ENCODE data around the gene FAM163A. TPM values are rescaled to one million over a fixed set of nuclear protein-coding genes. Genes with fewer than 3 reads are reported as not detected.

Gene FAM163A
- total and polyA plus RNA-seq, 12 donors: 0.34 to 7.0 (median 2.6) TPM; not detected in 4

- Histone ChIP-seq H3K27ac (peak overlapping the region in 1 of 5 donors; percentile 35), H3K36me3 (replicated peaks in 1 of 2) (no peaks in the 10 kb centered on the region), H3K9me3 (replicated peaks in 1 of 3) (no peaks in the 10 kb centered on the region), H3K27me3 (no peaks in the 10 kb centered on the region), H3K4me1 (replicated peaks in 1 of 2) (peaks cover 0 to 5% of the 10 kb centered on the region in 2 donors), H3K4me3 (no peak overlapping the region)
- 66 to 75% (median 68%) methylated on average over 6 of the region's 6 CpGs for WGBS, 4 donors
- intact Hi-C loops (cut with DNase I): no loop called here
- no peak for TF ChIP-seq POLR2A (IDR thresholded peaks at IDR 0.05)
- no peak for DNase-seq
Measured at GRCh38 chr1:179788259-179788658, 45.2 kb downstream of the FAM163A start.

- Histone ChIP-seq H3K4me1 (replicated peaks in 1 of 2) (peaks cover 0 to 4% of the 10 kb centered on the region in 2 donors), H3K27ac (no peak overlapping the region), H3K4me3 (no peak overlapping the region), H3K27me3 (no peaks in the 10 kb centered on the region), H3K36me3 (replicated peaks in 1 of 2) (no peaks in the 10 kb centered on the region), H3K9me3 (replicated peaks in 1 of 3) (no peaks in the 10 kb centered on the region)
- DNase-seq: no peak
- TF ChIP-seq POLR2A (IDR thresholded peaks at IDR 0.05) (no peak), CTCF (IDR thresholded peaks at IDR 0.05) (no peak)
- intact Hi-C loops (cut with DNase I): no loop called here
- 80 to 92% (median 91%) methylated on average over 4 of the region's 4 CpGs for WGBS, 4 donors
Measured at GRCh38 chr1:179793281-179793680, 50.2 kb downstream of the FAM163A start.

- Histone ChIP-seq H3K36me3 (replicated peaks in 1 of 2) (no peaks in the 10 kb centered on the region), H3K9me3 (replicated peaks in 1 of 3) (no peaks in the 10 kb centered on the region), H3K4me1 (replicated peaks in 1 of 2) (peaks cover 0 to 4% of the 10 kb centered on the region in 2 donors), H3K27me3 (no peaks in the 10 kb centered on the region), H3K4me3 (no peak overlapping the region), H3K27ac (no peak overlapping the region)
- no peak for TF ChIP-seq CTCF (IDR thresholded peaks at IDR 0.05)
- no peak for TF ChIP-seq POLR2A (IDR thresholded peaks at IDR 0.05)
- intact Hi-C loops (cut with DNase I): no loop called here
- 87 to 100% (median 97%) methylated on average over 1 of the region's 1 CpG for WGBS, 4 donors
- DNase-seq: no peak
Measured at GRCh38 chr1:179794146-179794545, 51.1 kb downstream of the FAM163A start.

- no peaks in the 10 kb centered on the region for H3K9me3 ChIP-seq (replicated peaks in 1 of 3)
- WGBS, 4 donors: 33 to 51% (median 45%) methylated on average over 4 of the region's 4 CpGs
- no peak for TF ChIP-seq POLR2A (IDR thresholded peaks at IDR 0.05)
- no peak for TF ChIP-seq CTCF (IDR thresholded peaks at IDR 0.05)
- no peaks in the 10 kb centered on the region for H3K36me3 ChIP-seq (replicated peaks in 1 of 2)
- peak in 1 of 7 donors; percentile 22 for DNase-seq
- no peaks in the 10 kb centered on the region for H3K27me3 ChIP-seq
- peaks cover 0 to 4% of the 10 kb centered on the region in 2 donors for H3K4me1 ChIP-seq (replicated peaks in 1 of 2)
- no peak overlapping the region for H3K27ac ChIP-seq
- intact Hi-C loops (cut with DNase I): no loop called here
- no peak overlapping the region for H3K4me3 ChIP-seq
Measured at GRCh38 chr1:179794669-179795068, 51.6 kb downstream of the FAM163A start.

GRCh38 chr1:179798213-179798863 is 55.2 kb downstream of the FAM163A start:
- Histone ChIP-seq H3K27ac (no peak overlapping the region), H3K9me3 (replicated peaks in 1 of 3) (no peaks in the 10 kb centered on the region), H3K27me3 (no peaks in the 10 kb centered on the region), H3K4me1 (replicated peaks in 1 of 2) (peaks cover 0 to 4% of the 10 kb centered on the region in 2 donors), H3K36me3 (replicated peaks in 1 of 2) (no peaks in the 10 kb centered on the region), H3K4me3 (no peak overlapping the region)
- TF ChIP-seq POLR2A (IDR thresholded peaks at IDR 0.05) (no peak), CTCF (IDR thresholded peaks at IDR 0.05) (no peak)
- DNase-seq: no peak
- intact Hi-C loops (cut with DNase I): no loop called here
- 85 to 88% (median 86%) methylated on average over 9 to 10 of the region's 10 CpGs for WGBS, 4 donors

Measured in adrenal gland (tissue), 12 donors.